DMS 273 (cell line): Measurements from ENCODE around the gene ADCY5.
A peak's percentile ranks its signal among the peaks of the same experiment; 100 is the strongest.

Experiments
- DNase-seq: peaks from one replicate; lab custom pipeline; 2025; ENCODE audit not compliant: unreplicated experiment; lab: John Stamatoyannopoulos, UW

ADCY5 gene

GRCh38 chr3:123372686-123373473 is 76.0 kb downstream of the ADCY5 start:
- DNase-seq = peak; percentile 69

DNA sequence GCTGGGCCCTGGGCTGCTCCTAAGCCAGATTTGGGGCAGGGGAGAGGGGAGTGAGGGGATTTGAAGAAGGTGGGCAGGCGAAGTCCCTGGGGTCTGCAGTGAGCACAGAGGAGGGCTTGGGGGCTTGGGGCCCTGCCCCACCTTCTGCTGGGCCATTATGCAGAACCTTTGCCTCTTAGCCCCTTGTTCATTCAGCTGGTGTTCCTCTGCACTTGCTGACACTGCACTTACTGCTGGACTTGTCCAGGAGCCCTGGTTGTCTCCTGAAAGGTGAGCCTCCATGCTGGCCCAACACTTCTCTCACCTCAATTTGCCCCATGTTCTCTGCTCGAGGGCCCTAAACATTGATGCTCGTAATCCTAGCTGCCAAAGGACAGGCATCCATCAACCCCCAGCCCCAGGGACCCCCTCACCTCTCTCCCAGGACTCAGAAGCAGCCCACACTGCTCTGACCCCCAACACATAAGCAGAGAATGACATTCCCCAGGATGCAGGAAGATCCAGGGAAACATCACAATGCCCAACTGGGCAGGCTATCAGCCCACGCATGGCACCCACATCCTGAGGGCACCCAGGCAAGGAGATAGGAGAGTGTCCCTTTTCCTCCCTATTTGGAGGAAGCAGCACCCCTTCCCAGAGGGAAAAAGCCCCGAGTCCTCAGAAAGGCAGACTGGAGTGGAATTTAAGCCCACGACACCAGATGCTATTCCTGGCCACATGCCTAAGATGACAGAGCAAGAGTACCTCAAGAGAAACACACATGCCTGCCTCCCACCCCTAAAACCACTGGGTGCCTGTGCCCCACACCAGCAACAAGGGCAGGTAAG is 76.8 kb downstream of the ADCY5 start:
- peak; percentile 84 for DNase-seq

GRCh38 chr3:123371426-123371825 is 77.5 kb downstream of the ADCY5 start:
- no peak for DNase-seq

- DNase-seq = no peak
Measured at GRCh38 chr3:123370819-123371218, 78.1 kb downstream of the ADCY5 start.

DNA sequence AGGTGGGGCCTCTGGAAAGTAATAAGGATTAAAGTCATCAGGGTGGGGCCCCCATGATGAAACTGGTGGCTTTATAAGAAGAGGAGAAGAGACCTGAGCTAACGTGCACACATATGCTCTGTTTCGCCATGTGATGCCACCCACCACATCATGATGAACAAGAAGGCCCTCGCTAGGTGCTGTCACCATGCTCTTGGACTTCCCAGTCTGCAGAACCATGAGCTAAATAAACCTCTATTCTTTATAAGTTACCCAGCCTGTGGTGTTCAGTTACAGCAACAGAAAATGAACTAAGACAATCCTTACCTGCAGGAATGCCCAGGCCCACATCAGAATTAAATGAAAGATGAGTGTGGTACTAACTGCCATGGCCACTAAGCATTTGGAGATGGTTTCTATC is 79.8 kb downstream of the ADCY5 start:
- DNase-seq = no peak

DNA sequence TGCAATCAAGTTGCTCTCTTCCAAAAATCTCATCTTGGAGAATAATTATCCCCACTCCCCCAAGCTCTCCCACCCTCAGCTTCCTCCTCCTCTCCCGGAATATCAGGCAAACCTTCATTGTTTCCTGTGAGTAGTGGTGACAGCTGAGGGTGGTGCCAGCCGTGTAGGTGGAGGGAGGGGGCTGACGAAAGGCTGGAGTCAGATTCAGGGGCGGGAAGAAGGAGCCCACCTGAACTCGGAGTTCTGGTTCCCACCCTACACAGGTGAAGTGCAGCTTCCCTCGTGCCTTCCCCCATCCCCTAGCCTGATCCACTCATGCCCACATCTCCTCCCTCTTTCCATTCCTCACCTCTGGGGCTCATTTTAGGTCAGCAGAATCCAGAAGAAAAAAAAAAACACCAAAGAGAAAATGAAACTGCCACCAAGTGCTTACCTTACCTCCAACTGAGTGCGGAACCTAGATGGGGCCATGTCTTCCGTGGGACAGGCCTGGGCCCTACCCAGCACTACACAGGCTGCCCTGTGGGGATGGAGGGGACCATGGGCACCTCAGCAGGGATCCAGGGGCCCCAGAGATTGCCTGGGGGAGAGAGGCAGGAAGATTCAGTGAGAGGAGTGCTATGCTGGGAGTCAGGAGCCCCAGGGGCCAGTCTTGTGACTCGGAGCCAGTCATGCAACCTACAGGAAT is 81.3 kb downstream of the ADCY5 start:
- no peak for DNase-seq

GRCh38 chr3:123365450-123366143 is 83.3 kb downstream of the ADCY5 start:
- peak; percentile 83 for DNase-seq

DNA sequence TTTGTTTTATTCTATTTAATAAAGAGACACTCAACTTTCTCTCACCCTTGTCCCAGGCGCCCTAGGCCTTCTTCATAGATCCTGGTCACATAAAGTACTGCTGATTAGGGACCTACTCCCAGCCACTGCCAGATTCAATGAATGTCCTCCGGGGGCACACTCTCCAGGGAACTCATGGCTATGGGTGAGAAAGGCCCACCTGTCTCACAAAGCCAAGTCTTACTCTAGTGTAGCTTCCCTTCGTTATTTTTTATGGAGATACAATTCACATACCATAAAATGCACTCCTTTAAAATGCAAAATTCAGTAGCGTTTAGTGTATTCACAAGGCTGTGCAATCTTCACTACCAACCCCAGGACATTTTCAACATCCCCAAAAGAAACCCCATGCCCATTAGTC is 87.8 kb downstream of the ADCY5 start:
- DNase-seq = peak; percentile 32

DNA sequence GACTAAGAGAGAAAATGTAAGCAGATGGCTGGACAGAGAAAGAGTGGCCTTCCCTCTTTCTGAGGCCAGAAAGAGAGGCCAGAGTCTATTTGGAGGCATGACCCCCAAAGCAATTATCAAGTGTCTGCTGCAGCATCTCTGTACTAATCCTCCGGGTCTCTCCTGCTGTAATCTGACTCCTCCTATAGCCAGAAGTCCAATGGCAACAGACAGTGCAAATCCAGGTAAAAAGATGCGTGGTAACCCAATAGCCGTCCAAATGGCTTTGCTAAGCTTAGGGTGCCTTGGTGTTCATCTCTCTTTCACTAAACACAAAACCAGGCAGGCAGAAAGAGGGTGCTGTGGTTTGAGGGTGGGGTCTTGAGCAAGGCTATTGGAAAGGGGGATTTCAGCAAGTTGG is 91.6 kb downstream of the ADCY5 start:
- DNase-seq = peak; percentile 31

DNA sequence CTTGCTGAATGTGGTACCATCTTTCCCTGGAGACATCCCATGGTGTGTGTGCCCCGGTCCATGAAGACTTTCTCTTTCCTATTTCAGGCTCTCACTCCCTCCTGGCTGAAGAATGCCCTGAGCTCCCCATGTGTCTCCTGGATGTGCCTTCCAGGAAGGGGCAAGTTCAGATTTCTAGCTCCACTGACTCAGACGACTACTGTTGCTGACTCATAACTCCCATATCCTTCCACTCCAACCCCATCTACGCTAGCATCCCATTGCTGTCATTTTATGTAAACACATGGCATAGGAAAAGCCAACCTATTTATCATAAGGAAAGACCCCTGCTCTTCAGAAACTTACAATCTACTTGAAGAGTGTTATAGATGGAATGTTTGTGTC is 95.0 kb downstream of the ADCY5 start:
- no peak for DNase-seq

DNA sequence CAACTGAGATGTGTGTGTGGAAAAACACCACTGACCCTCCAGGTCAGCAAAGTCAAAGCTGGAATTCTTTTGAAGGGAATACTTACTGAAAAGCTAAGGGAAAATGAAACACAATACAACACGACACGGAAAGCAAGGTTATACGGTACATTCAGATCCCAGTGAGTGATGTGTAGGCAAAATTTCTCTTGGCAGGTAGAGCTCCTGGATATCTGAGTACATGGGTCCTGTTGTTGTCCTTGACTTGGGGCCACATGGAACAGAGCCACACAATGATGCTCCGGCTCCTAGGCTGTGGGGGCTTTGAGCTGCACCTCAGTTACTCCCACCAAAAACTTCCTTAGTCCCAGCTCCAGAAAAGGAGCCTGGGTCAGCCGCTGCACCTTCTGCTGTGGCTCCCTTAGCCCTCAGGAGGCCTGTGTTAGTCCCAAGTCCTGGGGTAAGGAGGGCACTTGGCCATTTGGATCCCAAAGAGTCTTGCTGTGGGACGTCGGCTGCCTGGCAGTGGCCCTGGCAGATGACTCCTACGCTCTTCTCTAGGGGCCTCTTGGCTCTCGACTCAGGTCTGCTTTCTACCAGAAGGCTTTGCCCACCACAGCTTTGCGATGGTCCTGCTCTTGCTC is 95.6 kb downstream of the ADCY5 start:
- DNase-seq = no peak

DNA sequence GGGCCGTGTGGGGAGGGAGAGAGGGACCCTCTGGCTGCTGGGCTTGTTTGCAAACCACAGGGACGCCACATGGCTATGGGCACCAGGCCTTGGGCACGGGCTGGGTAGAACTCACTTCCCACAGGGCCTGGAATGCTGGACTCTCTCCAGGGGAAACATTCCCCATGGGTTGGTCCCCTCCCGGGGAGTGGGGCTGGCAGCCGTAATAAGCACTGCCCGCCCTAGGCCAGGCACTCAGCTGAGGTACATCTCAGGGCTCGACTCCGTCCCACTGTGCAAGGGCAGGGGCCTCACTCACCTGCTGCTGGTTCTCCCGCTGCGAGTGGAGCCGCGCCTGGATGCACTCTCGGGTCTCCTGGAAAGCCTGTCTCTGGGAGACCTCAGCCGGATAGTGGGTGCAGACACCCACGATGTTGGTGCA is 96.7 kb downstream of the ADCY5 start:
- DNase-seq = no peak

GRCh38 chr3:123351501-123351900 is 97.4 kb downstream of the ADCY5 start:
- DNase-seq = no peak

DNA sequence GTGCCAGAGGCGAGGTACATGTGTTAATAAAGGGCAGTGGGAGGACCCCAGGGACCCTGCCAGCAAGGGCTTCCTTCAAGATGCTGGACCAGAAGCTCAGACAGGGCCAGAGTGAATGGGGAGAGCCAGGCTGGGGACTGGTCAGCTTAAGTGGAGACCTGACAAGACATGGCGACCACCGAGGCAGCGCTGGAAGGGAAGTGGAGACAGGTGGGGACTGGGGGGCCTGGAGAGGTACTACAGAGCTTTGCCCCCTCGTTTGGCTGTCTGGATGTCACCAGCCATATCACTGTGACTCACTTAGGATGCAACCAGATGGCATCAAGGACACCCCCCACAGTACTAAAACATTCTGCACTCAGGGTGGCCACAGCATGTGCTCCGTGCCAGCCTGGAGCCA is 97.9 kb downstream of the ADCY5 start:
- DNase-seq = no peak

DNA sequence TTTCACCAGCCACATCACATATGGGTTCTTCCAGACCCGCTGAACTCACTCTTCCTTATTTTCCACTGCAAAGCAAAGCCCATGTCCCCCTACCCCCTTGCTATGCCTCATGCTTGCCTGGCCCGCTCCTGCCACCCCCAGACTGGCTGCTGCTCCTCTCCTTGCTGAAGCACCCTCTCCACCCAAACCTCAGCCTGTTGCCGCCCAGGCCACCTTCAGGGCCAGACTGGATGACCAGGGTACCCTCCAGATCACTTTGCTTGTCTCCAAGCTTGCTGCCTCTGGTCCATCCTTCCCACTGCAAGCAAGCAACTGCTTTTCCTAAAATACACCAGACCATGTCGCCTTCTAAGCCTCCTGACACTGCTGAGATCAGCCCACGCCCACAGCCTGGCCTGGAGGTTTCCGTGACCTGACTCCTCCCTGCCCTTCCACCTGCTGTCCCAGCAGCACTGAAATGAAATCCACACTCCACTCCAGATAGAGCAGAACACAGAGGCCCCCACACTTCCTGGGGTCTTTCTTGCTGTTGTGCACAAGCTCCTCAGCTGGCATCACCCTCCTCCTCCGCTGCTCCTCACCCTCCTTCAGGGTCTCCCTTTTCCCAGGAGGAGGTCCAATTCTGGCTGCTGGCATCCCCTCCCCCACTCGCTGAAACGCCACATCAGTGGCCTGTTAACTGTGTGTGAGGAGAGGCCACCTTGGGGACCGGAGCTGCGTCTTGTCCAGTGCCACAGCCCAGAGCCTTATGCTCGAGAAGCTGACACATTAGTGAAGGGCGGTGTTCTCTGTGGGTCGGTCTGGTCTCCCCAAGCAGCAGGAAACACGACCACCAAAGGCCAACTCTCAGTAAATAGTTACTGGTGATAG is 99.1 kb downstream of the ADCY5 start:
- DNase-seq = no peak

GRCh38 chr3:123349201-123349535 is 99.7 kb downstream of the ADCY5 start:
- no peak for DNase-seq

GRCh38 chr3:123348471-123349200 is 100.3 kb downstream of the ADCY5 start:
- no peak for DNase-seq

DNA sequence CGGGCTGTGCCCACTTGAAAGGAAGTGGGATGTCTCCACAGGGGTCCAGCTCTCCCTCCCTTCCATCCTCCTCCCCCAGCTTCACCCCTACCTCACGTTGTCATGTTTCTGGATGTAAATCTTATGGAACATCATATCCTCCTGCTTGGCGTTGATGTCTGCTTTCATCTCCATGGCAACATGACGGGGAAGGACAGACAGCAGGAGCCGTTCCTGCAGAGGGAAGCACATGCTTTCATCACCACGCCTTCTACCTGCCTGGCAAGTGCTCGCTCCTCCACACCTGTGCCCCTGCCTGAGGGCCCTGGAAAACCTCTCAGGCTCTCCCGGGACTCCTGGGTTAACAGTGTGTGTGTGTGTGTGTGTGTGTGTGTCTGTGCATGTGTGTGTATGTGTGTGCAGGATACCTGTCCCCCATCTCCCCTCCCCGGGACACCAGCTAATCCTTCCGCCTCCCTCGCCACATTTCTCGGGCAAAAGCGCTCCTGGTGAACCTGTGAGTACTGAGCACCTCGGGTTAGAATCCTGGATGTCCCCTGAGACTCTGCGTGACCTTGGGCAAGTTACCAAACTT is 101.1 kb downstream of the ADCY5 start:
- DNase-seq = peak; percentile 43

- peak; percentile 65 for DNase-seq
Measured at GRCh38 chr3:123347205-123347604, 101.7 kb downstream of the ADCY5 start.
